NCI-H2196 treated with DMSO at 0.1 percent for 48 hours (cell line): ENCODE data around the gene MARVELD1.

Source experiments
- DNase-seq: peaks from one replicate; lab custom pipeline; 2025; ENCODE audit not compliant: unreplicated experiment; lab: John Stamatoyannopoulos, UW

Gene MARVELD1

GRCh38 chr10:97721871-97722780, 8.6 kb downstream of the MARVELD1 start:
- DNase-seq: no peak

- DNase-seq: no peak
These were observed 9.5 kb downstream of the MARVELD1 start for GRCh38 chr10:97723001-97723400.

DNA sequence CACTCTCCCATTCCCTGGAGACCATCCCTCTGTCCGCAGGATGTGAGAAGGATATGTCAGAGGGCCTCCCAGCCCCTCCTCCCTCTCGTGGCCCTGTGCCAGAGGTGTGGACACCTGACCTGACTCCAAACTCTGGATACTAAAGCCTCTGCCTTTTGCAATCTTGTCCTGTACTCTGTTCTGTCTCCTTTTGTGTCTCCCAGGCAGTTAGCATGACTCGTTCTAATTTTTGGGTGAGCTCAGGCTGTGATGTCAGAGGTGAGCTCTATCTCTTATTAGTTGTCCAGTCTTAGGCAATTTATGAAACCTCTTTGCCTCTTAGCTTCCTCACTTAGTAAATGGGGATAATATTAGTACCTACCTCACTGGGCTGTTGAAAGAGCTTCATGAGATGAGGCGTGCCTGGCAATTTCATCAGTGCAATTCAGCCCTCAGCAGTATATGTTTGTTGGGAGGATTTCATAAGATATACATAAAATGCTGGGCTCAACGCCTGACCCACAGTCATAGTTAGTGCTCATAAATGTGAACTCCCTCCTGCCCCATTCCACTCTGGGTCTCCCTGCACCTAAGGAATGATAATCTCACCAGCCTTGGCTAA, 10.9 kb downstream of the MARVELD1 start:
- DNase-seq: no peak

DNA sequence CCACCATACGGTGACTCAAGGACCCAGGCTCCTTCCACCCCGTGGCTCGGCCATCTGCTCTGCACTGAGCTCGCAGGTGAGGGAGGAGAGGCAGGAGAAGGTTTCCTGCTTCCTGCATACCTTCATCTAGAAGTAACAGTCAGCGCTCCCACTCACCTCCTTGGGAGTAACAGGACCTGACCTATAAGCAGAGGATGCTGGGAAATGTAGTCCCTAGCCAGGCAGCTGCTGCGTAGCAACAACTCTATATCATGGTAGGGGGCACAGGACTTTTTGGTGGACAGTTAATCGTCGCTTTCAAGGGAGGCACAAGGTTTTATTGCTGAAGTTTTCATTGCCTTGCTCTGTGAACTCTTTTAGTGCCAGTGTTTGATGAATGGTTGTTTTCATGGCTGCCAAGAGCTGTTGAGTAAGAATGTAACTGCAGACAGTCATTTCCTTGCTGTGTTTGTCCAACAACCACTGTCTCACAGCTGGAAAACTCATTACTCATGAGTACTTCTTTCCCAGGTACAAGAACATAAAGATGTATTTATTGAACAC, 13.2 kb downstream of the MARVELD1 start:
- no peak for DNase-seq

- DNase-seq: no peak
These were observed 15.5 kb downstream of the MARVELD1 start for GRCh38 chr10:97729014-97729413.

GRCh38 chr10:97731346-97732051, 18.0 kb downstream of the MARVELD1 start:
- DNase-seq: peak; percentile 77

- DNase-seq: no peak
These were observed 18.5 kb downstream of the MARVELD1 start for GRCh38 chr10:97732052-97732359.

- no peak for DNase-seq
These were observed 19.7 kb downstream of the MARVELD1 start for GRCh38 chr10:97733256-97733655.

- DNase-seq: no peak
These were observed 20.5 kb downstream of the MARVELD1 start for GRCh38 chr10:97734021-97734420.

GRCh38 chr10:97736403-97736901, 22.9 kb downstream of the MARVELD1 start:
- peak; percentile 78 for DNase-seq

GRCh38 chr10:97736902-97737769, 23.6 kb downstream of the MARVELD1 start, which contains the start of gene ZFYVE27:
Gene ZFYVE27, plus strand, starts transcription at chr10:97737128. Its CDS starts 1,350 bp downstream, at chr10:97738478.
- peak; percentile 78 for DNase-seq

- DNase-seq: no peak
These were observed 24.3 kb downstream of the MARVELD1 start for GRCh38 chr10:97737770-97738265.

DNA sequence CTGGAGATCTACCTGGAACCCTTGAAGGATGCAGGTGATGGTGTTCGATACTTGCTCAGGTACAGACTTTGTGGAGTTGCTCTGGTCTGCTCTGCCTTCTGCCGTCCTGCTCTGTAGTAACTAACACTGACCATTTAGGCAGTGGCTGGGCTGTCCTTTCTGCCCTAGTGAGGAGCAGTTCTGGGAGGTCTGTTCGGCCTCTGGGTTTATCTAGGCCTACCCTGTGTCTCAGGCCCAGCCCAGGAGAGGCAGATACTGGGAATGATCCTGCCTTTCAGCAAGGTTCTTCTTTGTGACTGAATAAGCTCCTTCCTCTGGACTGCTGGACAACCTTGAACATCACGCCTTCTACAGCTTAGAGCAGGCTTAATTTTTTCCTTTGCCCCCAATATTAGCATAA, 25.1 kb downstream of the MARVELD1 start:
- no peak for DNase-seq

DNA sequence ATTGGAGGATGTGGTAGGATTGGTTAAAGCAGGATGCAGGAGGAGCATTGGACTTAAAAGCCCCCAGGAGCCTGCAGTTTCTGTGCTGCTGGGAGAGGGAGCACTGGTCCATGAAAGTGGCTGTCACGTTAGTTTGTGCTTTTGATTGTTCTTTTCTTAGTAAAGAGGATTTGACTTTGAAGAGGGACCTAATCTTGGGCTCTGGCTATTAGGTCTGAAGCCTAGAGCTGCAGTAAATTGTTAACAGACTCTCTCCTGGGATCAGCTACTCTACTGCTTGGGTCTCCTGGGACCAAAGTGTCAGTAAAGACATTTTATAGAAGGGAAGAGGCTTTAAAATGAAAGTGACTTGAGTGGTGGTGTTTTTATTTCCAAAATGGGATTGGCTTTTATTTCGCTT, 27.1 kb downstream of the MARVELD1 start:
- no peak for DNase-seq

DNA sequence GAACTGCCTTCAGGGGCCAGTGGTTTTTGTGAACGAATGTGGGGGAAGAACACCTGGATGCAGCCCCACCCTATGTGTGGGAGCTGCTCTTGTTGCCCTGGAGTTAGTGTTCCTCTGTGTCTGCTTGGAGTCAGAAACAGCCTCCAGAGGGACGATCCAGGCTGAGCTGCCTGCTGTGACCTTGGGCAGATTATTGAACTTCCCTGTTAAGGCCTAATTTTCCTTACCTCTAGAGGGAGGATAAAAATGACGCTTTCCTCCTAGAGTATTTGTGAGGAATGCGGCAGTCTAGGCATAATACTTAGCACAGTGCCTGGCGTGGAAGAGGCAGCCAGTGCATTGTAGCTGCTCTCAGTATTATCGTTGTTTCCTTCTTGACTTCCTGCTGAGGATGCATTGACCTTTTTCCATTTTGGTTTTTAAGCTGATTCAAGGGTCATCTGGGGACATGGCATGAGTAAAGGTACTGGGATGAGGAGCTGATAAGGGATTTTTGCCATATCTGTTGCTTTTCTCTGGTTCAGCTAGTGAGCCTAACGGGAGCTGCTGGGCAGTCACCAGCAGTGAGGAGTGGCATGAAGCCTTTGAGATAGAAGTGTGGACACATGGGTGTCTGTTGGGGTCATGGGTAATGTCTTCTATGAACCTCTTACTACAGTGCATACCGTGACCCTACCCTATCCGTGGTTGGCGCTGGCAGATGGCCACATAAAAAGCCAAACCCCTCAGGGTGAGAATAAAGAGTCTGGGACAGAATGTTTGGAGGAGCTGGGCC, 29.8 kb downstream of the MARVELD1 start:
- no peak for DNase-seq

DNA sequence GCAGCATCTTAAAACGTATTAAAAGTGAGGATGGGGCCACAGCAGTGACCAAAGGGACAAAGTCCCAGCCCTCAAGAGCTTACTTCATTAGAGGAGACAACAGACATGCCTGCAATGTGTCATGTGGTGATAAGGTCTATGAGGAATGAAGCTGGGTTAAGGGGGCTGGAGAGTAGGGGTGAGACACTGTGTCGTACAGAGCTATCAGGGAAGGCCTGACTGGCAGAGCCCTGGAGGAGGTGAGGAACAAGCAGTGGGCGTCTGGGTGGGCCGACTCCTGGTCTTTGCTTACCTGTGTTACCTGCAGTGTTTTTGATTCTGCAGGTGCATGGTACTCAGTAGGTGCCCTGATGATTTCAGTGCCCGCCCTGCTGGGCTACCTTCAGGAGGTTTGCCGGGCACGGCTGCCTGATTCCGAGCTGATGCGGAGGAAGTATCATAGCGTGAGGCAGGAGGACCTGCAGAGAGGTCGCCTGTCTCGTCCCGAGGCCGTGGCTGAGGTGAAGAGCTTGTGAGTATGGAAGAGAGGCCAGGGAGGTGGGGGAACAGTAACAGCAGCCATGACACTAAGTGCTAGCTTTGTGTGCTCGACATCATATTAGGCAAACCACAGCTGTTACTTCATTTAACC, 31.0 kb downstream of the MARVELD1 start:
- DNase-seq: no peak

GRCh38 chr10:97747573-97747972, 34.0 kb downstream of the MARVELD1 start:
- DNase-seq: no peak

GRCh38 chr10:97748116-97748515, 34.6 kb downstream of the MARVELD1 start:
- DNase-seq: no peak

- no peak for DNase-seq
These were observed 39.4 kb downstream of the MARVELD1 start for GRCh38 chr10:97752956-97753355.
